Esophagus muscularis mucosa (tissue), 3 donors: ENCODE measurements around the gene DDX56.

Source experiments
- CTCF ChIP-seq, 3 experiments: fragments of 200-600 bp in 2 of 3; fragments of 450-650 bp in 1 of 3; sonication (generic) in 2 of 3; IDR thresholded peaks; one replicate each; pipeline ENCODE4 v1.5.1; 2017 to 2019; ENCODE audit warnings: antibody characterized with exemption in 3 of 3, mild to moderate bottlenecking in 2 of 3, moderate library complexity in 1 of 3
- POLR2A ChIP-seq: fragments of 450-650 bp; IDR thresholded peaks from one replicate; pipeline ENCODE4 v1.6.1; 2017; ENCODE audit warnings: antibody characterized with exemption, moderate library complexity, mild to moderate bottlenecking, low read depth

- TF ChIP-seq CTCF (IDR thresholded peaks at IDR 0.05) (no peak), POLR2A (no peak)
These were observed 38.2 kb downstream of the DDX56 start for GRCh38 chr7:44535348-44536064.
